IPS-NIHi7 (cell line): Measurements from ENCODE around the gene ZNF384.

Experiments
- DNase-seq: peaks from one replicate; pipeline ENCODE4 v3.0.0; 2012; ENCODE audit warnings: mixed read lengths; ENCODE audit errors: extremely low spot score

ZNF384 gene

DNA sequence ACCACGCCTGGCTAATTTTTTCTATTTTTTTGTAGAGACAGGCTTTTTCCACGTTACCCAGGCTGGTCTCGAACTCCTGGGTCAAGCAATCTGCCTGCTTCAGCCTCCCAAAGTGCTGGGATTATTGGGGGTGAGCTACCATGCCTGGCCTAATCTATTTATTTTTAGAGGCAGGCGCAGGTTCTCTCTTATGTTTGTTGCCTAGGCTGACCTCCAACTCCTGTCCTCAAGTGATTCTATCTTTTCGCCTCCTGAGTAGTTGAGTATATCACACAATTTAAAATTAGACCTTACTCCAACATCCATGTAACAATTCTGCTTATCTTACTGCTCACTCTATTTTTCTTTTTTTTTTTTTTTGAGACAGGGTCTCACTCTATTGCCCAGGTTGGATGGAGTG lies 35.2 kb downstream of the ZNF384 start:
- no peak for DNase-seq

DNA sequence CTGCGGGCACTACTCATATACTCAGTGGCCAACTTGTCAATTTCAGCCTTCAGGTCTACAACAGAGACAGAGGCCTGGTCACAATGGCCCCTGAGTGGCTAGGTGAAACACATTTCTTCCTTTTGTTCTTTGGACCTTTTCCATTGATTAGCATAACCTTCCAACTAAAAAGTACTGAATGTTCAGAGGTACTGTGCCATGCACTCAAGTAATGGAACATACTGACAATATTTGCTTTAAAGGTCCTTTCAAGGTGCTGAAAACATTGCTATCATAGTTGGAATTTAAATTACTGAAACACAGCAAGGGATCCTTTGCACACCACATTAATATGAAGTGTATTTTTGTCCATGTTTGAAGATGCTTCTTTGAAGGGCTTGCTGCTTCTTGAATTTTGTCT lies 35.8 kb downstream of the ZNF384 start:
- no peak for DNase-seq

DNA sequence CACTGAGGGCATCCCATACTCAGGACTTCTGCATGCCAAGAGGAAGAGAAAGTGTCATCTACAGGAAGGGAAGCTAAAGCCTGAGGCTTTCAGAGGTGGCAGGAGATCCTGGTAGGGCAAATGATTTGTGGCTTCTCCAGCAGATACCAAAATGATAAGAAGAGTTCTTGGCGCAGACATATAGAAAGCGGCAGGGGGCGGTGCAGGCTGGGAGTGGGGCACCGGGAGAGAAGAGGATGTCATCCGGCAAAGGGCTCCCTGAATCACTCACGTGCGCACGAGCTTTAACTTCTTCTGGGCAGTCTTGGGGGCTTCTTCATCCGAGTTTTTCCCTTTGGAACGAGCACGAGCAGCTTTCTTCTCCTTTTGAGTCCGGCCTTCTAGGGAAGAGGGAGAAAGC lies 36.8 kb downstream of the ZNF384 start:
- no peak for DNase-seq

DNA sequence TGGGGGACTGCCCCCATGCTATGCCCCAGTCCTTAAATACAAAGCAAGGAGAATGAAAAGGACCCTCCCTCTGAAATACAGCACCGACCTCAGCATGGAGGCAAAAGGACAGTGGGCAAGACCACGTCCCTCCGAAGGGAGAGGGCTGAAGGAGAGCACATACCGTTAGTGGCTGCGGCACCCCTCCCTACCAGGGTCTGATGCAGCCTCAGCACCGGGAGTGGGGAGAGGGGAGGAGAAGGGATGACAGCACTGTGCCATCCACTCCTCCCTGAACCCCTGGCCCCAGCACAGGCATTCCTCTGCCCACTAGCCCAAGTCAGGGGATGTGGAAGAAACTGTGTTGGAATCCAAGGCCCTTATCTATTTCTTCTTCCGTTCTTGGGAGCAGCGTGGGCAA lies 38.3 kb downstream of the ZNF384 start:
- DNase-seq = no peak

DNA sequence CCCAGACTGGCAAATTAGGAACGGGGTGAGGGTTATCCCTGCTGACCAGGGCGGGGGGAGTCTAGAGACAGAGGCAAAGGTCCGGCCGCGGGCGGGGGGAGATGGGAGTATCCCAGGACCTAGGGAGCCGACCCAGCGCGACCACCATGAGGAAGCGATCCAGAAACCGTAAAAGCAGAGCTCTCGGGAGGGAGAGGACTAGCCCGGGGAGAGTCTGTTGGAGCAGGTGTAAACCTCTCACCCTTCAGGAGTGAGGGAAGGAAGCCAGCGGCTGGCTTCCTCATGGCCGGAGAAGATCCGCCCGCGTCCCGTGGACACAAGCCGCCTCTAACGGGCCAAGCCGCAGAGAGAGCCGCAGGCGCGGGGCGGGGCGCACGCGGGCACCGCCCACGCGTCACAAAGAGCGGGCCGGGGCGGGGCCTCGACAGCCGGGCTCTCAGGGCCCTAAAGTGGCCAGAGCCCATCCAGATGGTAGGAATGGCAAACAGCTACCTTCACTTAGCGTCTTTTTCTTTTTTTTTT lies 42.0 kb downstream of the ZNF384 start, which contains the start of gene ACRBP:
ACRBP (minus strand) TSS at position 350 of the 522 bp plus-strand sequence; CDS start at position 284, 66 bp downstream.
- peak; percentile 94 for DNase-seq

DNA sequence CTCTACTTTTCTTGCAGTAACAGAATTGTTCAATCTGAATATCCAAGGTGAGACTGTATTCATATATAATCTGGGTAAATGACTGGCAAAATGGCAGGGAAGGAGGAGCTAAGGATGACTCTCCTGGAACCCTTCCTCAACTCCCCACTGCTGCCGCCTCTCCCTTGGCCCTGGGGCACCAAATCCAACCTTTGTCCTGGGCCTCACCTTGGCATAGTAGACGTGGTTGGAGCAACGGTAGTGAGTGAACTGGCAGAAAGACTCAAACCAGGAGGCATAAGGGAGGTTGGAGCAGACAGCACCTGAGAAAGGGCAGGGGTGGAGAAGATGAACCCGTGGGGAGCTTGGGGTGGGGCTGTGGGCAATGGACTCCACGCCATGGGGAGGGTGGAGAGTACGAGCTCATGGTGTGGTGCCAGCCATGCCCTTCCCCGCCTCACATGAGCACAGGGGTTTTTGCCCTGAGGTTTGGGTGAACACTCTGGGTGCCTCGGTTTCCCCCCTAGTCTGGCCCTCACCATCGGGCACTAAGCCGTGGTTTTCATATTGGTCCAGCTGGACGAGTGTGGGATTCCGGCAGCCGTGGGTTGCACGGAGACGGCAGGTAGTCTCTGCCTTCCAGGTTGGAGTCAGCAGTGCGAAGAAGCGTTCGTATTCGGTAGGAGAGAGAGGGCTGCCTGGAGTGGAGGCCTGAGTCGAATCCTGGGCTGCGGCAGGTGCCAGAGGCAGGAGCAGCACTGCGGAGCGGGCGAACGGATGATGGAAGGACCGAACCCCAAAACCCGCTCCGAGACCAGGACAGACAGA lies 42.7 kb downstream of the ZNF384 start:
- DNase-seq = peak; percentile 39

GRCh38 chr12:6644903-6645302 lies 44.3 kb downstream of the ZNF384 start:
- peak; percentile 66 for DNase-seq

DNA sequence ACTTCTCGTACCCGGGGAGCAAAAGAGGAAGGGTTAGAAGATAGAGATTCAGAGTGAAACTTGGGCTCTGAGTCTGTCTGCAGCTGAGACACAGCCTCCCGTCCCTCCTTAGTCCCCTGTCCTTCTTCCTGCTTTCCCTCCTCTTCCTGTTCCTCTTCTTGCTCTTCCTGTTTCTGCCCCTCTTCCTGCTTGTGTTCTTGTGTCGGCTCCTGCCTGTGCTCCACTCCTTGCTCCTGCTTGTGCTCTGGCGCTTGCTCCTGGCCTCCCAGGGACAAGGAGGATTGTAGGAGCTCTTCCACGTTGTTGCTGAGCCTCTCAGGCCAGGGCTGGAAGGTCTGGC lies 44.9 kb downstream of the ZNF384 start:
- DNase-seq = no peak

DNA sequence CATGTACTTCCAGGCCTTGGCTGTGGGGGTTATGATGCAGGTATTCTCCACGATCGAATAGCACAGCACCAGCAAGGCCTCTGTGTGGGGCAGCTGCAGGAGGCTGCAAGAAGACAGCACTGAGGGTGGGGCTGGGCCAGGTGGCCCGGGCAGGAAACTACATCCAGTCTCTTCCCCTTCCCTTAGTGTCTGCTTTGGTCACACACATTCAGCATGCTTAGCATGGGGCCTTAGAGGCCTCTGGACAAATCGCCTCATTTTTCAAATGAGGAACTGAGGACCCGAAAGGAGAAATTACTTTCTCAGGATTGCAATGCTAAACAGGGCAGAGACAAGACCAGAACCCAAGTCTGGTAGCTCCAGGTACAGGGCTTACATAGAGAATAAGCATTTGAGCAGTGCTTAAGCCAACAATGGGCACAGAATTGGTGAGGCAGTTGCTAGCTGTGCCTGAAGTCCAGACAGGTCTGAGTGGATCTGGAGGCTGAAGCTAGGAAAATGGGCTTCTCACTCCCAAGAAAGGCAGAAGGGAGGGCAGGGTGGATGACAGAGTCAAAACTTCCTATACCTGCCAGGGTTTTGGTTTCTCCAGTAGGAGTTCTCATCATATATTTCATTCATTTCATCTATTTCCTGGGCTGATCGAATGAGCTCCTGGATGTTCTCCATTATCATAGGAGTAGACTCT lies 45.5 kb downstream of the ZNF384 start:
- no peak for DNase-seq

GRCh38 chr12:6641131-6641530 lies 48.0 kb downstream of the ZNF384 start:
- no peak for DNase-seq

DNA sequence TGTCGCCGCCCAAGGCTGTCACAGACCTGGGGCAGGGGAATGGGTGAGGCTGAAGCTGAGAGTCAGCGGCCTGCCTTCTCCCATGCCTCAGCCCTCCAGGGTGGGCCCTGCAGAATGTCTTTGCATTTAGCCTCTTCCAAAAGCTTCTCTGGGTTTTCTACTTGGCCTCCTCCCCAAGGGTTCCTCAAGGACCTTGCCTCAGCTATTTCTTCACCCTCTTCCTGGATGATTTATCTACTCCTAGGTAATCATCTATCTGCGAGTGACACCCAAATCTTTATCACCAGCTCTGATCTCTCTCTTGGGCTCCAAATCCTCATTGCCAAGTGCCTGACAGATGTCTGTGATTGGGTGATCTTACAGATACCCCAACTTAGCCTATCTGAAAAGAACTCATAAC lies 48.7 kb downstream of the ZNF384 start:
- no peak for DNase-seq

DNA sequence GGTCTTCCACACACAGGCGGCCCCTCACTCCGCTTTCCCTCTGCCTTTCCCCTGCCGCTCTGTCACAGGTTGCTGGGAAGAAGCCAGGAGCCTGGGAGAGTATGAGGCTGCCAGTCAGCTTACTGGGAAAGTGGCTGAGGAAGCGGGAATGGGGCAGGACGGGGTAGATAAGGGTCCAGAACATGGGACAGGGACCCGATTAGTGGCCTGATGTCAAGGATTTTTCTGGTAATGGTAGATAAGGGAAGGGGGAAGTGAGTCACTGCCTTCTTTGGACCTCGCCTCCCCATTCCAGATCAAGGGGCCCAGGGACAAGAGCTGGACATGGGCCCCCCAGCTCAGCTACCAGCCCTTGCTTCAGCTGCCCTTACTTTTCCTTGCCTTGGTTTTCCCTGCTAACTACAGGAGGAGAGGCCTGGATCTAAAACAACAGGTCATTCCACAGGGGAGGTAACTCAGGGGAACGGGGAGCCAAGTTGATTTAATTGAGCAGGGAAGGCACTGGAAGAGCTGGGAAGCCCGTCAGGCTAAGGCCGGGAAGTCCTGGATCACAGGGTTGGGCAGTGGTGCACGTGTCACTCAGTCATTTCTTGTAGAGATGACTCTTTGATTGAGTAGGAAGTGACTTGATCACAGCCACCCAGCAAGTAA lies 49.9 kb downstream of the ZNF384 start:
- DNase-seq = no peak

DNA sequence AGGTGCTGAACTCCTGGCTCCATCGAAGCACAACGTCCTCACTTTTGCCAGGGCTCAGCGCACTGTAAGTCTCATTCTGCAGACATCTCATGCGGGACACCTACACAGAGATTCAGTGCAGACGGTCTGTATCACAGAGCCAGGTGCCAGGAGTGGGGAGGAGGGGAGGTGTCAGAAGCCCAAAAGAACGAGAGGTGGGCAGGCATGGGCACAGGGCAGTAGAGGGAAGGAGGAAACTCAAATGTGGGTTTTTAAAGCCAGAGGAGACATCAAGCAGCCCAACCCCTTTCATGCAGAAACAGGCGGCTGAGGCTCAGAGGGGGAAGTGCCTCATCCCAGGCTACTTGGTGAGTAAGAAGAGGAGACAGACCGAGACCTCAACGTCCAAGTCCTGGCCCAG lies 50.9 kb downstream of the ZNF384 start:
- DNase-seq = no peak

DNA sequence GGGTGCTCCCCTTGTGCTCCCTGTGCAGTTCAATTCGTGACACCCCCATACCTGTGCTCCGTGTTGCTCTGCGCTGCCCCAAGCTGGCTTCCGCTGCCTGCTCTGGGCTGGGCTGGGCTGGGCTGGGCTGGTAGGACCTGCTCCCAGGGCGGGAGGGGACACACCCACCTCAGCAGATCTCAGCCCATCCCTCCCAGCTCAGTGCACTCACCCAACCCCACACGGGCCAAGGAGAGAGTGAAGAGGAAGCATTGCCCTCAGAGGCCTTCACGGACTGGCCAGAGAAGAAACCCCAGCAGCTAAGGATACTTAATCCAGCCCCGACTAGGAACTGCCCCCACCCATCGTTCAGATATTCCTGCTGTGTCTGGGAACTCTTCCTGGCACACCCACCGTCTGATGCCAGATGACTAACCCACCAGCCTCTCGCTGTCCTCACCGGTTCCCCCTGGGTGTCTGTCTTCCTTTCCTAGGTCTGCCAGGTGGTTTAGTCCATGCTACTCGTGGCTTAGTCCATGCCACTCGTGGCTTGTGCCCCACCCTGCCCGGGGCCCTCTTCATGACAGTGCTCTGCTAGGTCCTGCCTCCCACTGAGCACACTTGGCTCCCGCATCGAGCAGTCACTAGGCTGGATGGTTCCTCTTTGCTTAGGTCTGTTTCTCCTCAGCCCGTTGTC lies 53.2 kb downstream of the ZNF384 start, which contains the start of gene LPAR5:
LPAR5 (minus strand) TSS at position 104 of the 676 bp plus-strand sequence. CDS start 14,711 bp downstream, outside the sequence.
- peak; percentile 57 for DNase-seq

DNA sequence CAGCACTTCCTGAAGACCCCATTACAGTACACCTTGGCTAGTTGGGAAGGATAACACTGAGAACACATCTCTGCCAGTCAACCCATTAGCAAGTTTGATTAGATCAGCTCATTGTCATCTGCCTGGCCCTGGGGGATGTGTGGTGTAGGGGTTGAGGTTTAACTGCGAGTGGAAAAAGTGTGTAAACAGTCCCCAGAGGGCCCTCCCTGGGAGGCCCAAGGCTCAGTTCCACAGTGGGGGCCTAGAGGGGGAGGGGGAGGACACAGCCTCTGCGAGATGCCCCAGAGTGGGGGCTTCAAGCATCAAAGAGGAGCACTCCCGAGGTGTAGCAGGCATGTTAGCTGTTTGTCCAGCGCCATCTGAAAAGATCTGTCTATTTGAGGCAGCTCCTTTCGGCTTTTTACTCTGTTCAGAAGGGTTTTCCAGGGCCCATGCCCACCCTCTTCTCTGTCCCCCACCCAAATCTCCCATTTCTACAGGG lies 53.8 kb downstream of the ZNF384 start:
- no peak for DNase-seq

- no peak for DNase-seq
These were observed 56.9 kb downstream of the ZNF384 start for GRCh38 chr12:6632026-6632983.

- no peak for DNase-seq
These were observed 57.6 kb downstream of the ZNF384 start for GRCh38 chr12:6631549-6631961.

GRCh38 chr12:6630736-6631135 lies 58.4 kb downstream of the ZNF384 start:
- no peak for DNase-seq

DNA sequence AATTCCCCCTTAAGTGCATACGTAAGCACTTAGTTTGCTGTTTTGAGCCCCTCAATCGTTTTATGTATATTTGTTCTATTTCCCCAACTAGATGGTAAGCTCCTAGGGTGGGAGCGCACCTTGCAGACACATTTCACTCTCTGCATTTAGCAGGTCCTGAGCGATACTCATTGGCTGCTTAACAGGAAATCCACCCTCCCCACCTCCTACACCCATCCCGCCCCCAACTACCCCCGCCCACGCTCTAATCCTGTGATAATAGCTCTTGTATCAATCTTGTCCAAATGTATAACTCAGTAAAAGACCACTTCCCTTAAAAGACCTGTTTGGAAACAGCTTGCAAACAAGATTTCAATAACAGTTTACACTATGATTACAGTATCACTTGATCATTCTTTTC lies 61.6 kb downstream of the ZNF384 start:
- DNase-seq = no peak

DNA sequence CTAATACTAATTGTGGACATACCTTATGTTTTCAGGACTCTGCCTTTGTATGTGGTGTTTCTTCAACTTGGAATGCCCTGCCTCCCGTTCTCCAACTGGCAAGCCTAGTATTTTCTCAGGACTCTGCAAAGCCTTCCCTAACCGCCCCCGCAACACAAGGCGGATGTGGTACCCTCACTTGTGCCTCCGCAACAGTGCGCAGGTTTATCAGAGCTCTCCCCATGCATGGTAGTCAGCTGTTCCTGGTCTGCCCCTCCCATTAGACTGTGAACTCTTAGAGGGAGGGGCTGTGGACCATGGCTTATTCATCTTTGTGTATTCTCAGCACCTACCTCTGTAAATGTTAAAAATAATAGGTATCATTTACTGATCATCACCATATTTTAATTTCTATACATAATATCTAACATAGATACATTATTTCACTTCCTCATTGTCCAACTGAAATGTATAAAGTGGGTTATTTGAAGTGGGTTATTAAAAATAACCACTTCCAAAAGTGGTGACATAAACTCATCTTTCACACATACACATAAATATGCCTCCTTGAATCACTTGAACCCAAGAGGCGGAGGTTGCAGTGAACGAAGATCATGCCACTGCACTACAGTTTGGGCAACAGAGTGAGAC lies 62.4 kb downstream of the ZNF384 start:
- DNase-seq = no peak
